HG03045 (cell line): Measurements from ENCODE around the gene SRMS.
"Not testable (repeated sequence)": the region's sequence is repeated elsewhere in the genome, so short reads cannot be mapped to it uniquely, and the experiment has no call there.

ENCODE experiments used
- ATAC-seq: cut with Tn5 transposase; IDR thresholded peaks from one replicate; pipeline ENCODE4 v1.9.1; 2021; ENCODE audit warnings: mild to moderate bottlenecking, moderate library complexity; ENCODE audit not compliant: unreplicated experiment

The SRMS gene

DNA sequence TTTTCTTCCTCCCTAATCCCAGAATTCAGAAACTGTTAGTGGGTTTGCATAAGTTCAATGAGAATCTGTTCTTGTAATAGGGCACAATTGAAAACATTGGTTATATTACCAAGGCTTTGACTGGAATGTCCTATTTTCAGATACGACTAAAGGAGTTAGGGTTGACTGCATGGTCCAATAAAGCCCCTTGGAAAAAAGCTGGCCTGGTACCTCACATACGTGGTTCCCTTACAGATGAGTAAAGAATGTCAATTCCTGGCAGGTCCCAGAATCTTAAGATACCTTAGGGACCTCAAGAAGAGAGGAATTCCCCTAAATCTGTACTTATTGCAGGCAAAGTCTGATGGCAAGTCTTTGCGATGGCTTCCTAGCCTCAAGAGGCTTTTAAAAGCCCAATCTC is 22.4 kb downstream of the SRMS start:
- no peak for ATAC-seq

- ATAC-seq = no peak
These were observed 24.5 kb downstream of the SRMS start for GRCh38 chr20:63522981-63523611.

- no peak for ATAC-seq
These were observed 25.3 kb downstream of the SRMS start for GRCh38 chr20:63522091-63522868.

DNA sequence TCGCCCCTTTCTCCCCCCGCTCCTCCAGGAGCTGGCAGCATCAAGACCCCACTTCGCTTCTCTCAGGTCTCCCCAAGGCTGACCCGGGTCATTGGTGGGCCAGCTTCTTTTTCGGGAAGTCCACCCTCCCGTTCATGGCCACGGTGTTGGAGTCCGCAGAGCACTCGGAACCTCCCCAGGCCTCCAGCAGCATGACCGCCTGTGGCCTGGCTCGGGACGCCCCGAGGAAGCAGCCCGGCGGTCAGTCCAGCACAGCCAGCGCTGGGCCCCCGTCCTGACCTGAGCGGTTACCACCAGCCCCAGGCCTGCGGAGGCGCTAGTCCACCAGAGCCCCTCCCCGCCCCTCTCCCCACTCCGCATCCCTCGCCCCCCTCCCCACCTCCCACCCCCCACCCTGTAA is 25.9 kb downstream of the SRMS start:
- no peak for ATAC-seq

DNA sequence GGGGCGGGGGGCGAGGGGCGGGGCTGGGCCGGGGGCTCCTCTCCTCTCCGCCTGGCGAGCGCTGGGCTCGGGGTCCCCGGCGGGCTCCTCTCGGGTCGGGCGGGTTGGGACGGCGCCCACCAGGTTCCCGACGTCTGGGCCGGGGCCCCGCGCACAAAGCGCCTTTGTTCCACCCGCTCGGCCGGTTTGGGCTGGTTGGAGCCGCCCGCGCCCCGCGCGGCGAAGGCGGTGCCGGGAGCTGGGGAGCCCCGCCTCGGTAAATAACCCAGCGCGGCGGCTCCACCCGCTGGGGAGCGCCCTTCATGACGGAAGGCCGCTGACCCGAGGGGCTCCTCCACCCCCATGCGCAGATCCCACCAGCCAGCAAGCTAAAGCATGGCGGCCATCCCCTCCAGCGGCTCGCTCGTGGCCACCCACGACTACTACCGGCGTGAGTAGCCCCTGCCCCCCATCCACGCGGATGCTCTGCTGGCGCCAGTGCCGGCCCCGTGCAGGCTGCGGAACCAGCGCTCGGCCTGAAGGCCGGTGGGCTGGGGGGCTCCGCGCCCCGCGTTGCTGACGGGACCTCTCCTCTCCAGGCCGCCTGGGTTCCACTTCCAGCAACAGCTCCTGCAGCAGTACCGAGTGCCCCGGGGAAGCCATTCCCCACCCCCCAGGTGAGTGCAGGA is 26.5 kb downstream of the SRMS start:
- ATAC-seq = peak; percentile 34

- peak; percentile 62 for ATAC-seq
These were observed 27.0 kb downstream of the SRMS start, which contains the start of gene PPDPF for GRCh38 chr20:63520504-63520933. TSS of gene PPDPF (plus strand) at chr20:63520765. CDS start at chr20:63521309, 544 bp downstream.

GRCh38 chr20:63519668-63520503 is 27.7 kb downstream of the SRMS start:
- ATAC-seq = peak; percentile 37

DNA sequence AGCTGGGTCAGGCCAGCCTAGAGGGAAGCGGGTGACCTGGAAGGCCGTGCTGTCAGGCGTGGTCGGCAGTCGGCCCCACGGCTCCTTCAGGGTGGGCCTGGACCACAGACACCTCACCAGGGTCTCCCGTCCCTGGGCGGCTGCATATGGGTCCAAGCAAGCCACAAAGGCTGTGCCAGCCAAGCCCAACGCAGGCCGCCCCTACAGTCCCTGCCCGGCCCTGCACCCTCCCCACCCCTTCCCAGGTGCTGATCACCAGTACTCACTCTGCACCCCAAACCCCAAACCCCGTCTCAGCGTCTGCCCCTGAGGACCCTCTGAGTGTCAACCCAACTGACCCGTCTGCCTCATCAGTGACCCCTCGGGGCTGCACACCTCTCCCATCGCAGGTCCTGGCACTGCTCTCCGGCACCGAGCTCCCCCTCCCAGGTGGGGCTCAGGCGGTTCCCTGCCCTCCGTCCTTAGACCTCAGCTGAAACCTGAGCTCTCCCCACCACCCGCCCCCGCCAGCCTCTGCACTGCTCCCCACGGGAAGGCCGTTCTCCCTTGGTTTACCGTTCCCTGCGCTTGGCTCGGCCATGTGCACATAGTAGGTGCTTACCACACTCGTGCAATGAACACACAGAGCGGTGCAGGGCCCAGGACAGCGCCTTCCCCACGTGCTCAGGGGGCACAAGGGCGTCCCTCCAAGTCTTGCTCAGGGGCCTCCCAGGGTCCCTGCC is 28.4 kb downstream of the SRMS start:
- no peak for ATAC-seq

- ATAC-seq = no peak
These were observed 29.1 kb downstream of the SRMS start for GRCh38 chr20:63518351-63518861.

DNA sequence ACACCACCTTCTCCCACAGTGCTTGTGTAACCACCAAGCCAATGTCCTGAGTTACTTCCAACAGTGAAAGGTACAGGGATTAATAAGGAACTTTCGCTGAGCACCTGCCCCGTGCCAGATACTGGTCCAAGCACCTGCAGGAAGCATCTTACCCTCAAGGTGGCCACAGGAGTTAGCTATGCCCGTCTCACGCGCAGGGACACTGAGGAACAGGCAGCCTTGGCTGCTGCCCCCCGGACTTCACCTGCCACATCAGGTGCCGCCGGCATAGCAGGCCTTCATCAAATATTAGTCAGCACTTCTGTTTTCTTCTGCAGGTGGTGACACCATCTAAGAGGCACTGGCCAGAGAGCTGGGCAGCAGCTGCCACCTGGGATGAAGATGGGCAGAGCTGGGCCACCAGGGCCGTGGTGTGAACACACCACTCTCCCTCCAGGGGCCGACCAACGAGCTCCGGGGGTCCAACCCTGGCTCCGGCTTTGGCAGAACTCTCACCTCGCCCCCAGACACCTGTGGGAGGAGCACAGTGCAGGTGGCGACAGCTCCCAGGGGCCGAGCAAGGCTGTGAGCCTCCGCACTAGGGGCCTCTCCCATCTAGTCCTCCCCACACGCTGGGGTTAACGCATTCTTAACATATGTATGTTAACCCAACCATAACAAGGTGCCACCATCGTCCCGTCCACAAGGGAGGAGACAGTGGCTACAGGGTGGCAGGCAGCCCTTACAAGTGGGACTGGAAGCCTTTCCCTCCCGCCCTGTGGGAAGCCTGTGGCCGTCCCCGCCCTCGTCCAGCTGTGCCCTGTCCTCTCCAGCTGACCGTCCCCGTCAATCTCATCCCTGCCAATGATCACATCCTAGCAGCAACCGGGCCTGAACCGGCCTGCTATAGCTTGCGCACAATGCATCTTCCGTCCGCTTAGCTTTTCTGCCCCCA is 29.9 kb downstream of the SRMS start:
- no peak for ATAC-seq

DNA sequence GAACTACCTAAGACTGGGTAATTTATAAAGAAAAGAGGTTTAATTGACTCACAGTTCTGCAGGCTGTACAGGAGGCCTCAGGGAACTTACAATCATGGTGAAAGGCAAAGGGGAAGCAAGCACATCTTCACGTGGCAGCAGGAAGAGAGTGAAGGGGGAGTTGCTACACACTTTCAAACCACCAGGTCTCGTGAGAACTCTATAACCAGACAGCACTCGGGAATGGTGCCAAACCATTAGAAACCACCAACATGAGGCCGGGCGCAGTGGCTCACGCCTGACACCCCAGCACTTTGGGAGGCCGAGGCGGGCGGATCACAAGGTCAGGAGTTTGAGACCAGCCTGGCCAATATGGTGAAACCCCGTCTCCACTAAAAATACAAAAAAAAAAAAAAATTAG is 33.0 kb downstream of the SRMS start:
- ATAC-seq = not testable (repeated sequence)

DNA sequence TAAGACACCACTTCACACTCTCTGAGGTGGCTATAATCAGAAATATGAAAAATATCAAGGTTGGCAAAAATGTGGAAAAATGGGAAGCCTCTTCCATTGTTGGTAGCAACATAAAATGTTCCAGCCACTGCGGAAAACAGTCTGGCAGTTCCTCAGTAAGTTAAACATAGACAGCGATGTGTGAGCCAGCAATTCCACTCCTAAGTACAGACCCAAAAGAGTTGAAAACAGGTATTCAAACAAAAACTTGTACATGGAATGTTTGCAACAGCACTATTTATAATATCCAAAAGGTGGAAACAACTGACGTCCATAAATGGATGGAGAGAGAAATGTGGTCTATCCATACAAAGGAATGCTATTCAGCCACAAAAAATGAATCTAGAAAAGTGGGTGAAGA is 34.3 kb downstream of the SRMS start:
- ATAC-seq = no peak

DNA sequence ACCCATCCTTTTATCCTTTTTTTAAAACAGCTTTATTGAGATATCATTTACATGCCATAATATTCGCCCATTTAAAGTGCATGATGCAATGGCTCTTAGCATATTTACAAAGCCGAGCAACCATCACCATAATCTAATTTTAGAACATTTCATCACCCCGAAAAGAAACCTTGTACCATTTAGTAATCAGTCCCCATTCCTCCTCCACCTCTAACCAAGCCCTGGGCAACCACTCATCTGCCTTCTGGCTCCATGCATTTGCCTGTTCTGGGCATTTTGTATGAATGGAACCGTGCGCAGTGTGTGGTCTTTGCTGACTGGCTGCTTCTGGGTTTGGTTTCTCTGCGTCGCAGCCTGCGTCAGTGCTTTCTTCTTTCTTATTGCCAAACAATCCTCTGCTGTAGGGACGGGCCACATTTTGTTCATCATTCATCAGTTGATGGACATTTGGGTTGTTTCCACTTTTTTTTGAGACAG is 38.4 kb downstream of the SRMS start:
- no peak for ATAC-seq

DNA sequence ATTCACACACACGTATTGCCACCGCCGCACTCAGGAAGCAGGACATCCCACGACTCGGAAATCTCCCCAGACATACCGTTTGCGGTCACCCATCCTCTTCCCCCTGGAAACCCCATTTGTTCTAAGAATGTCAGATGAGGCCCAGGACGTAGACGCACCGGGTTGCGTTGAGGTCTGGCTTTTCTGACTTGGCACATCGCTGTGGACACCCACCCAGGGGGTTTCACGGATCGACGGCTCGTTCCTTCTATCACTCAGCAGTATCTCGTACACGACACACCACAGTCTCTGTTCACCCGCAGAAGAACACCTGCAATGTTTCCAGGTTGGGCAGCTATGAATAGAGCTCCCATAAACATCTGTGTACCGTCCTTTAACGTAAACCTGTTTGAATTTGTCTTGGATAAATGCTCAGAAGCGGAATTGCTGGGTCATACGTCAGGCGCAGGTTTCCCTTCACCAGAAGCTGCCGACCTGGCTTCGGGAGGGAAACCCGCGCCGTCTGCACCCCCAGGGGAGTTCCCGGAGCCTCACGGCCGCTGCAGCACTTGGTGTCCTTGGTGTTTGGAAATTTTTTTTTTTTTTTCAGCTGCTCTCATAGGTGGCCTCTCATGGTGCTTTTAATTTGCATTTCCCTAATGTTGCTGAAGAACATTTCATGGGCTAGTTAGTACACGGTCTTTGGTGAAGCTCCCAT is 39.3 kb downstream of the SRMS start:
- no peak for ATAC-seq

DNA sequence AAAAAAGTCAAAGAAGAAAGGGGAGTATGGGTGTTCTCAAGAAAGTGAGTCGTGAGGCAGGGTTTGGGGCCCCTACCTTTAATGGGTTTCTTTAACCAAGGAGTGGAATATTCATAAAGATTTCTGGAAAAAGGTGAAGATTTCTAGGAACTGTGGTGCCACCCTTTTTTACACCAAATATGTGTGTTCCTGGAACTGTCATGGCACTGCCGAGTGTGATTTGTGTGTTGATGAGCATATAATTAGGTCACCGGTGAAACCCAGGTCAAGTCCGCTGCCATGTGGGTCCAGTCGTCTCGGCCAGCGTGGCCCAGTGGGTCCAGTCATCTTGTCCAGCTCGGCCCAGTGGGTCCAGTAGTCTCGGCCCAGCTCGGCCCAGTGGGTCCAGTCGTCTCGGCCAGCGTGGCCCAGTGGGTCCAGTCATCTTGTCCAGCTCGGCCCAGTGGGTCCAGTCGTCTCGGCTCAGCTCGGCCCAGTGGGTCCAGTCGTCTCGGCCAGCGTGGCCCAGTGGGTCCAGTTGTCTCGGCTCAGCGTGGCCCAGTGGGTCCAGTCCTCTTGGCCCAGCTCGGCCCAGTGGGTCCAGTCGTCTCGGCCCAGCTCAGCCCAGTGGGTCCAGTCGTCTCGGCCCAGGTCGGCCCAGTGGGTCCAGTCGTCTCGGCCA is 40.3 kb downstream of the SRMS start:
- no peak for ATAC-seq

DNA sequence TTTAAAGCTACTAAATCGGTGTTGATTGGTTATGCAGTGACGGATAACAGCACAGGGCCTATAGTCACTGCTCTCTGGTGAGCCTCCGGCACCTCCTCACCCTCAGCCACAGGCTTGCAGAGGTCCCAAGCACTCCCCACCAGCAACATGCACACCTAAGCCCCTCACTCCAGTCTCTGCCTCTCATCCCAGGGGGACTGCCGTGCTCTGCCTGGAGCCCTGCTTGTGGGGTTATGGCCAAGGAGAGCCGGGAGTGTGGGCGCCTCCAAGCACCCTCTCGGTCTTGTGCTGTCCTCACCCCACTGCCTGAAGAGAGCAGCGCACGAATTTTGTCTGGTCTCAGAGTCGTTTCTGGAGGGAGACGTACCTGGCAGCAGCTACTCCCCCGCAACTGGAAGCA is 41.8 kb downstream of the SRMS start:
- no peak for ATAC-seq

DNA sequence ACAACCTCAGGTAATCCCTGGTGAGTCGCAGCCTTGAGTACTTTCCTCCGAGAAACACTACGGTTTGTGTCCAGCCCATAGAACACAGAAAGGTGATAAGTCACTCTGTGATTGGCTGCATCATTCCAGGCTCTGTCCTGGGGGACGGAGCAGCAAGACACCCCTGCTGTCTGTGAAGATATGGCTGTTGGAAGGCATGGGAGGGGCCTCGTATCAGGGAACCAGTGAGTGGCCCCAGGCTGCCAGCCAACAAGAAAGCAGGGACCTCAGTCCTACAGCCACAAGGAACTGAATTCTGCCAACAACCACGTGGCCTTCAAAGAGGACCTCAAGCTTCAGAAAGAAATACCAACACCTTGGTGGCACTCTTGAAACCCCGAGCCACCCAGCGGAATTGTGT is 42.3 kb downstream of the SRMS start:
- ATAC-seq = no peak

DNA sequence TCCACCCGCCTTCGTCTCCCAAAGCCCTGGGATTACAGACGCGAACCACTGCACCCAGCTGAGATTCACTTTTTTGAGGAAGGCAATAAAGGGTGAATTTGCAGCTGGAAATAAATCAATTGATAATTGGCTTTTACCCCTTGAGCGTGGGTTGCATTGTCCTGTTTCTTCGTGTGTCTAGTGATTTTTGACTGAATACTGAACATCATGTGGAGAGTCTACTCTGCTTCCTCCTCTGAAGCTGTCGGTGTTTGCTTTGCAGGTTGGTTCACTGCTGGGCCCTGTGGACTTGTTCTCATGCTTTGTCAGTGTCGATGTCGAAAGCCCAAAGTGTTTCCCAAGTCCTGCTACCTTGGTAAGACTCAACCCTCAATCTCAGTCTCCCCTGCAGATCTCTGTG is 42.9 kb downstream of the SRMS start:
- ATAC-seq = no peak
